H9 (cell line): ENCODE data around the gene SLC28A3. TPM values are rescaled to one million over a fixed set of nuclear protein-coding genes. Genes with fewer than 3 reads are reported as not detected.

Source experiments
- DNase-seq: peaks from one replicate; pipeline ENCODE4 v3.0.0-alpha.2; 2017
- H2AFZ ChIP-seq: one replicate; pipeline ENCODE4 v1.6.1; 2013; ENCODE audit warnings: mild to moderate bottlenecking, low read length, control low read depth, moderate library complexity
- H2AK5ac ChIP-seq: 2 replicates; pipeline ENCODE4 v1.6.1; 2013; ENCODE audit warnings: low read length, control low read depth, mixed read lengths; ENCODE audit not compliant: insufficient read length
- H2BK120ac ChIP-seq: one replicate; pipeline ENCODE4 v1.6.1; 2013; ENCODE audit warnings: low read depth, mild to moderate bottlenecking, low read length, control low read depth, inconsistent platforms; ENCODE audit not compliant: poor library complexity, severe bottlenecking
- H2BK12ac ChIP-seq: 2 replicates; pipeline ENCODE4 v1.6.1; 2013; ENCODE audit warnings: low read length, control low read depth, mixed read lengths, low read depth; ENCODE audit not compliant: insufficient read length
- H2BK15ac ChIP-seq: 2 replicates; pipeline ENCODE4 v1.6.1; 2013; ENCODE audit warnings: low read depth, low read length, control low read depth
- H2BK20ac ChIP-seq: one replicate; pipeline ENCODE4 v1.6.1; 2013; ENCODE audit warnings: low read depth, mild to moderate bottlenecking, low read length, control low read depth, inconsistent platforms; ENCODE audit not compliant: poor library complexity, severe bottlenecking
- H2BK5ac ChIP-seq: 2 replicates; pipeline ENCODE4 v1.6.1; 2013; ENCODE audit warnings: low read length, control low read depth, mixed read lengths; ENCODE audit not compliant: insufficient read length
- H3K14ac ChIP-seq: 2 replicates; pipeline ENCODE4 v1.6.1; 2013; ENCODE audit warnings: low read length, control low read depth; ENCODE audit not compliant: insufficient read depth
- H3K18ac ChIP-seq: 2 replicates; pipeline ENCODE4 v1.6.1; 2013; ENCODE audit warnings: low read depth, mild to moderate bottlenecking, mixed read lengths, low read length, control low read depth; ENCODE audit not compliant: insufficient read length
- H3K23ac ChIP-seq: 2 replicates; pipeline ENCODE4 v1.6.1; 2013; ENCODE audit warnings: low read length, control low read depth, mixed read lengths, low read depth; ENCODE audit not compliant: insufficient read length
- H3K23me2 ChIP-seq: 2 replicates; pipeline ENCODE4 v1.6.1; 2013; ENCODE audit warnings: low read depth, mild to moderate bottlenecking, mixed read lengths, low read length, control low read depth; ENCODE audit not compliant: insufficient read length, poor library complexity, severe bottlenecking
- H3K27ac ChIP-seq: 2 replicates; pipeline ENCODE4 v1.5.1; 2013; ENCODE audit warnings: low read length, control low read depth, mixed read lengths, low read depth; ENCODE audit not compliant: insufficient read length
- H3K27me3 ChIP-seq: 2 replicates; pipeline ENCODE4 v1.6.1; 2013; ENCODE audit warnings: low read length, control low read depth, inconsistent platforms; ENCODE audit not compliant: insufficient read depth
- H3K4ac ChIP-seq: 2 replicates; pipeline ENCODE4 v1.6.1; 2013; ENCODE audit warnings: low read depth, mild to moderate bottlenecking, control low read depth, inconsistent platforms, low read length, moderate library complexity
- H3K4me1 ChIP-seq: 2 replicates; pipeline ENCODE4 v1.6.1; 2013; ENCODE audit warnings: low read length, control low read depth, inconsistent platforms; ENCODE audit not compliant: insufficient read depth
- H3K4me2 ChIP-seq: 2 replicates; pipeline ENCODE4 v1.6.1; 2013; ENCODE audit warnings: low read length, control low read depth, mixed read lengths; ENCODE audit not compliant: insufficient read length, insufficient read depth
- H3K56ac ChIP-seq: 2 replicates; pipeline ENCODE4 v1.6.1; 2013; ENCODE audit warnings: low read depth, mild to moderate bottlenecking, mixed read lengths, low read length, control low read depth; ENCODE audit not compliant: insufficient read length
- H3K79me1 ChIP-seq: 2 replicates; pipeline ENCODE4 v1.6.1; 2013; ENCODE audit warnings: low read depth, mild to moderate bottlenecking, moderate library complexity, low read length, control low read depth, inconsistent platforms; ENCODE audit not compliant: insufficient read depth, poor library complexity, severe bottlenecking
- H3K79me2 ChIP-seq: 2 replicates; pipeline ENCODE4 v1.6.1; 2013; ENCODE audit warnings: low read length, control low read depth, inconsistent platforms; ENCODE audit not compliant: insufficient read depth
- H3K9ac ChIP-seq: 2 replicates; pipeline ENCODE4 v1.6.1; 2013; ENCODE audit warnings: low read length, control low read depth, mixed read lengths; ENCODE audit not compliant: insufficient read length; ENCODE audit errors: extremely low read depth
- H3K9me3 ChIP-seq: one replicate; pipeline ENCODE4 v1.6.1; 2013; ENCODE audit warnings: low read depth, low read length, inconsistent platforms; ENCODE audit not compliant: control insufficient read depth
- H3T11ph ChIP-seq: one replicate; pipeline ENCODE4 v1.6.1; 2013; ENCODE audit warnings: mild to moderate bottlenecking, low read length, control low read depth, inconsistent platforms
- H4K20me1 ChIP-seq: one replicate; pipeline ENCODE4 v1.6.1; 2013; ENCODE audit not compliant: control insufficient read depth, insufficient read length, insufficient read depth
- H4K5ac ChIP-seq: 2 replicates; pipeline ENCODE4 v1.6.1; 2013; ENCODE audit warnings: low read depth, mild to moderate bottlenecking, mixed read lengths, low read length, control low read depth; ENCODE audit not compliant: insufficient read length
- H4K8ac ChIP-seq: replicated peaks from 2 replicates; pipeline ENCODE4 v1.6.1; 2013; ENCODE audit warnings: low read length, control low read depth, mixed read lengths, low read depth; ENCODE audit not compliant: insufficient read length
- H4K91ac ChIP-seq: 2 replicates; pipeline ENCODE4 v1.6.1; 2013; ENCODE audit warnings: low read depth, mild to moderate bottlenecking, moderate library complexity, mixed read lengths, low read length, control low read depth; ENCODE audit not compliant: insufficient read length
- H3K27ac Mint-ChIP-seq, 3 experiments: 2 replicates in 2 of 3; 3 replicates in 1 of 3; pipeline ENCODE4 v1.8.0; 2020 to 2021; ENCODE audit warnings: mixed read lengths in 3 of 3, mild to moderate bottlenecking in 1 of 3, moderate library complexity in 1 of 3
- H3K27me3 Mint-ChIP-seq: 2 replicates; pipeline ENCODE4 v1.8.0; 2021; ENCODE audit warnings: low read depth, mild to moderate bottlenecking, moderate library complexity, mixed read lengths
- H3K36me3 Mint-ChIP-seq, 3 experiments: 2 replicates in 2 of 3; 3 replicates in 1 of 3; pipeline ENCODE4 v1.8.0; 2020 to 2021; ENCODE audit warnings: low read depth in 3 of 3, mixed read lengths in 3 of 3; ENCODE audit not compliant: insufficient read depth in 1 of 3
- H3K4me1 Mint-ChIP-seq, 2 experiments: 2 replicates each; pipeline ENCODE4 v1.8.0; 2020; ENCODE audit warnings: mixed read lengths in 2 of 2
- H3K4me3 Mint-ChIP-seq, 2 experiments: 2 replicates in 1 of 2; 3 replicates in 1 of 2; pipeline ENCODE4 v1.8.0; 2020 to 2021; ENCODE audit warnings: mild to moderate bottlenecking in 2 of 2, mixed read lengths in 2 of 2, moderate library complexity in 1 of 2
- H3K9me3 Mint-ChIP-seq, 2 experiments: 2 replicates in 1 of 2; 3 replicates in 1 of 2; pipeline ENCODE4 v1.8.0; 2020; ENCODE audit warnings: mild to moderate bottlenecking in 2 of 2, mixed read lengths in 2 of 2, moderate library complexity in 1 of 2
- CTCF ChIP-seq: fragments of 200-600 bp; sonication (generic); conservative IDR thresholded peaks from 3 replicates; pipeline ENCODE4 v1.8.0; 2021; ENCODE audit warnings: antibody characterized with exemption, mild to moderate bottlenecking
- WGBS: extraction: QIAGEN DNeasy Blood & Tissue Kit; methylation state at CpG from one replicate; pipeline ENCODE4 v1.1.7; 2013; ENCODE audit warnings: missing lambda C conversion rate, low lambda C conversion rate, mixed read lengths; ENCODE audit not compliant: insufficient read length; ENCODE audit errors: extremely low coverage; 5-methylcytosine and 5-hydroxymethylcytosine counted together
- total RNA-seq: library from RNA; stranded (reverse); gene quantifications from 2 replicates; pipeline ENCODE4 v1.2.1, GENCODE V29; 2021

SLC28A3 gene
- total RNA-seq, 1 experiment from 2014 or later, result not detected

GRCh38 chr9:84251921-84252320 is 88.6 kb downstream of the SLC28A3 start:
- H2BK20ac ChIP-seq, result no peak overlapping the region
- H2AK5ac ChIP-seq, result no peak overlapping the region
- H2BK5ac ChIP-seq, result no peak overlapping the region
- H4K91ac ChIP-seq, result no peak overlapping the region
- H3K14ac ChIP-seq, result no peak overlapping the region
- no peaks in the 10 kb centered on the region for H3K4me1 Mint-ChIP-seq
- H3K18ac ChIP-seq, result no peak overlapping the region
- no peak overlapping the region for H3K27ac Mint-ChIP-seq
- no peak overlapping the region for H3T11ph ChIP-seq
- WGBS, result no CpG with 5 or more reads among the region's 7 CpGs
- no peak overlapping the region for H3K56ac ChIP-seq
- peaks cover 3% of the 10 kb centered on the region; the same call in 1 of the 2 replicates for H3K27me3 Mint-ChIP-seq
- H3K9me3 ChIP-seq, result no peaks in the 10 kb centered on the region
- H3K23me2 ChIP-seq, result no peaks in the 10 kb centered on the region
- peaks cover 0 to 5% (median 0%) of the 10 kb centered on the region in 3 experiments; a peak in 1 of 7 replicates for H3K36me3 Mint-ChIP-seq
- H3K4me3 Mint-ChIP-seq, result no peak overlapping the region
- H3K23ac ChIP-seq, result no peak overlapping the region
- H3K79me2 ChIP-seq, result no peaks in the 10 kb centered on the region
- H3K4ac ChIP-seq, result no peak overlapping the region
- H4K5ac ChIP-seq, result no peak overlapping the region
- H3K4me1 ChIP-seq, result no peaks in the 10 kb centered on the region
- no peaks in the 10 kb centered on the region for H4K20me1 ChIP-seq
- no peak for DNase-seq
- H3K9ac ChIP-seq, result no peak overlapping the region
- peaks cover 4 to 8% of the 10 kb centered on the region in 2 experiments; a peak in 3 of 5 replicates for H3K9me3 Mint-ChIP-seq
- H3K79me1 ChIP-seq, result no peaks in the 10 kb centered on the region
- H2BK15ac ChIP-seq, result no peak overlapping the region
- H2AFZ ChIP-seq, result no peak overlapping the region
- H3K27me3 ChIP-seq, result no peaks in the 10 kb centered on the region
- H2BK12ac ChIP-seq, result no peak overlapping the region
- no peak overlapping the region for H3K27ac ChIP-seq
- no peak overlapping the region for H3K4me2 ChIP-seq
- no peak overlapping the region for H4K8ac ChIP-seq
- no peak for TF ChIP-seq CTCF
- no peak overlapping the region for H2BK120ac ChIP-seq
